Thyroid gland (tissue), 4 donors: Measurements from ENCODE around the gene ST3GAL3.

Experiments
- POLR2A ChIP-seq, 2 donors: fragments of 450-650 bp; IDR thresholded peaks; one replicate each; pipeline ENCODE4 v1.6.1; 2017; ENCODE audit warnings: antibody characterized with exemption in 2 of 2, mild to moderate bottlenecking in 2 of 2, moderate library complexity in 1 of 2
- TF ChIP-seq, protein P1 (sequence below), 6 experiments: fragments of 200-600 bp in 3 of 6; fragments of 450-650 bp in 3 of 6; sonication (generic) in 3 of 6; IDR thresholded peaks; one replicate each; pipeline ENCODE4 v1.5.1; 2016 to 2019; ENCODE audit warnings: antibody characterized with exemption in 6 of 6, mild to moderate bottlenecking in 2 of 6, inconsistent platforms in 1 of 6, moderate library complexity in 1 of 6

DNA sequence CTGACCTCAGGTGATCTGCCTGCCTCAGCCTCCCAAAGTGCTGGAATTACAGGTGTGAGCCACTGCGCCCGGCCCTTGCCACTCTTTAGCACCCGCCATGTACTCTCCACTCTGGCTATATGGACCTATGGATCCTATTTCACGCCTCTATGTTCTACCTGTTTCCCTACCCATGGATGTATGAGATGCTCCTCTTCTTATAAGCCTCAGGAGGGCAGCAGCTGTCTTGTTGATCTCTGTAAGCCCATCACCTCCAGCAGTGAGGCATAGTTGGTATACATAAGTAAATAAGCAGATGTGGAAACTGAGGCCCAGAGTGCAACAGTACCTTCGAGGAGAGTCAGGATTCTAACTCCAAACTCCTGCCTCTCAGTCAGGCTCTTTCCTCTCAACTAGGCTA, 201.5 kb downstream of the ST3GAL3 start:
- no peak for TF ChIP-seq POLR2A (IDR thresholded peaks at IDR 0.05)
- TF ChIP-seq, protein P1, sequence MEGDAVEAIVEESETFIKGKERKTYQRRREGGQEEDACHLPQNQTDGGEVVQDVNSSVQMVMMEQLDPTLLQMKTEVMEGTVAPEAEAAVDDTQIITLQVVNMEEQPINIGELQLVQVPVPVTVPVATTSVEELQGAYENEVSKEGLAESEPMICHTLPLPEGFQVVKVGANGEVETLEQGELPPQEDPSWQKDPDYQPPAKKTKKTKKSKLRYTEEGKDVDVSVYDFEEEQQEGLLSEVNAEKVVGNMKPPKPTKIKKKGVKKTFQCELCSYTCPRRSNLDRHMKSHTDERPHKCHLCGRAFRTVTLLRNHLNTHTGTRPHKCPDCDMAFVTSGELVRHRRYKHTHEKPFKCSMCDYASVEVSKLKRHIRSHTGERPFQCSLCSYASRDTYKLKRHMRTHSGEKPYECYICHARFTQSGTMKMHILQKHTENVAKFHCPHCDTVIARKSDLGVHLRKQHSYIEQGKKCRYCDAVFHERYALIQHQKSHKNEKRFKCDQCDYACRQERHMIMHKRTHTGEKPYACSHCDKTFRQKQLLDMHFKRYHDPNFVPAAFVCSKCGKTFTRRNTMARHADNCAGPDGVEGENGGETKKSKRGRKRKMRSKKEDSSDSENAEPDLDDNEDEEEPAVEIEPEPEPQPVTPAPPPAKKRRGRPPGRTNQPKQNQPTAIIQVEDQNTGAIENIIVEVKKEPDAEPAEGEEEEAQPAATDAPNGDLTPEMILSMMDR (IDR thresholded peaks at IDR 0.05), result no peak
